ENCODE measurements around the gene RAD51. TPM values are rescaled to one million over a fixed set of nuclear protein-coding genes. Genes with fewer than 3 reads are reported as not detected.

RAD51 gene
- total and polyA plus RNA-seq, 9 of the 15 experiments (the other 6 are each of a cell fraction or from before 2014, with no cell fraction given): 16.0 to 63.8 (median 34.6) TPM

DNA sequence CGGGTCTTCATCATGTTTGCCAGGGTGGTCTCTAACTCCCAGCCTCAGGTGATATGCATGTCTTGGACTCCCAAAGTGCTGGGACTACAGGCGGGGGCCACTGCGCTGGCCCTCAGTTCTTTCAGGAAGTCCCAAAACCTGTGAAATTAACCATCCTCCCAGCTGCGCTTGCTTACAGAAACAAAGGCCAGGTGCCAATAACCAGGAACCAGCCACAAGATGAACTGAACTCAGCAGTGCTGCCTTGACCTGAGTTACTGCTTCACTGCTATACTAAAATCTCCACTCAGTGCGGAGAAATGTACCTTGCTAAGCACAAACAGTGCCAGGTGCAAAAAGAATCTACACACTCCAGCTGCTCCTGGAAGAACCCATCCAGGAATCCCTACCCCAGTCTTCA, 65.0 kb downstream of the RAD51 start:
- no peak for FAIRE-seq
- TF ChIP-seq ZNF140 (CRISPR knock-in tag; IDR thresholded peaks at IDR 0.05) (no peak), FOS (IDR thresholded peaks at IDR 0.05; ENCODE audit: extremely low read depth, insufficient read length) (no peak), FOXP1 (CRISPR knock-in tag; IDR thresholded peaks at IDR 0.05) (no peak), GABPA (tag; conservative IDR thresholded peaks at IDR 0.05; ENCODE audit: low read depth) (no peak), ZBTB33 (CRISPR knock-in tag; IDR thresholded peaks at IDR 0.05) (no peak), HDAC3 (IDR thresholded peaks at IDR 0.05; ENCODE audit: borderline replicate concordance, partially characterized antibody) (no peak), FUS (optimal IDR thresholded peaks at IDR 0.05; ENCODE audit: low read depth, low read length) (no peak), NR2C1 (IDR thresholded peaks at IDR 0.05) (no peak), NR2C1 (tag; IDR thresholded peaks at IDR 0.05) (no peak), ZNF23 (CRISPR knock-in tag; IDR thresholded peaks at IDR 0.05) (no peak), WHSC1 (IDR thresholded peaks at IDR 0.05; ENCODE audit: low read length) (no peak), ZNF79 (CRISPR knock-in tag; IDR thresholded peaks at IDR 0.05; ENCODE audit: low read depth) (no peak), KDM2B (CRISPR knock-in tag; IDR thresholded peaks at IDR 0.05) (no peak), CREB1 (IDR thresholded peaks at IDR 0.05) (no peak), CREB1 (CRISPR knock-in tag; IDR thresholded peaks at IDR 0.05) (no peak), PML (IDR thresholded peaks at IDR 0.05; ENCODE audit: low read length) (no peak), ZNF695 (CRISPR knock-in tag; IDR thresholded peaks at IDR 0.05) (no peak)
- TF ChIP-seq, protein P1, sequence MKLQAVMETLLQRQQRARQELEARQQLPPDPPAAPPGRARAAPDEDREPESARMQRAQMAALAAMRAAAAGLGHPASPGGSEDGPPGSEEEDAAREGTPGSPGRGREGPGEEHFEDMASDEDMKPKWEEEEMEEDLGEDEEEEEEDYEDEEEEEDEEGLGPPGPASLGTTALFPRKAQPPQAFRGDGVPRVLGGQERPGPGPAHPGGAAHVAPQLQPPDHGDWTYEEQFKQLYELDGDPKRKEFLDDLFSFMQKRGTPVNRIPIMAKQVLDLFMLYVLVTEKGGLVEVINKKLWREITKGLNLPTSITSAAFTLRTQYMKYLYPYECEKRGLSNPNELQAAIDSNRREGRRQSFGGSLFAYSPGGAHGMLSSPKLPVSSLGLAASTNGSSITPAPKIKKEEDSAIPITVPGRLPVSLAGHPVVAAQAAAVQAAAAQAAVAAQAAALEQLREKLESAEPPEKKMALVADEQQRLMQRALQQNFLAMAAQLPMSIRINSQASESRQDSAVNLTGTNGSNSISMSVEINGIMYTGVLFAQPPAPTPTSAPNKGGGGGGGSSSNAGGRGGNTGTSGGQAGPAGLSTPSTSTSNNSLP (IDR thresholded peaks at IDR 0.05; ENCODE audit: borderline replicate concordance, low read depth, low read length): no peak
- TF ChIP-seq, protein P2, sequence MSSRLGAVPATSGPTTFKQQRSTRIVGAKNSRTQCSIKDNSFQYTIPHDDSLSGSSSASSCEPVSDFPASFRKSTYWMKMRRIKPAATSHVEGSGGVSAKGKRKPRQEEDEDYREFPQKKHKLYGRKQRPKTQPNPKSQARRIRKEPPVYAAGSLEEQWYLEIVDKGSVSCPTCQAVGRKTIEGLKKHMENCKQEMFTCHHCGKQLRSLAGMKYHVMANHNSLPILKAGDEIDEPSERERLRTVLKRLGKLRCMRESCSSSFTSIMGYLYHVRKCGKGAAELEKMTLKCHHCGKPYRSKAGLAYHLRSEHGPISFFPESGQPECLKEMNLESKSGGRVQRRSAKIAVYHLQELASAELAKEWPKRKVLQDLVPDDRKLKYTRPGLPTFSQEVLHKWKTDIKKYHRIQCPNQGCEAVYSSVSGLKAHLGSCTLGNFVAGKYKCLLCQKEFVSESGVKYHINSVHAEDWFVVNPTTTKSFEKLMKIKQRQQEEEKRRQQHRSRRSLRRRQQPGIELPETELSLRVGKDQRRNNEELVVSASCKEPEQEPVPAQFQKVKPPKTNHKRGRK (tag; IDR thresholded peaks at IDR 0.05): no peak
- H3K9ac ChIP-seq (ENCODE audit: insufficient read depth in 1 of 2, low read depth in 2 of 2, low read length in 2 of 2): no peak overlapping the region
- WGBS (ENCODE audit: insufficient coverage, low coverage, missing lambda C conversion rate): 84% methylated on average over 5 of the region's 5 CpGs
- no peak for ATAC-seq
- H3K27ac ChIP-seq (ENCODE audit: extremely low read depth, low read depth, low read length): no peak overlapping the region
- H3K9me1 ChIP-seq (ENCODE audit: control insufficient read depth, insufficient read depth, low read length): no peaks in the 10 kb centered on the region
- no peak overlapping the region for H3K4me2 ChIP-seq (ENCODE audit: insufficient read depth, low read length)
- BruUV-seq (replicated peaks): no TSS peak
- in situ Hi-C loops (cut with MboI): no loop called here
- no peaks in the 10 kb centered on the region for H4K20me1 ChIP-seq (replicated peaks; ENCODE audit: control insufficient read depth, insufficient read depth, low read length)
- H3K79me2 ChIP-seq (ENCODE audit: control insufficient read depth, insufficient read depth, low read length): peaks cover 1% of the 10 kb centered on the region
- no peaks in the 10 kb centered on the region for H3K36me3 ChIP-seq (ENCODE audit: control insufficient read depth, insufficient read depth, low read length)
- 0 out of 2 replicates have a peak overlapping the region, but pooled peaks have one; percentile 23 for H2AFZ ChIP-seq (ENCODE audit: low read depth, low read length)
- DNase-seq (ENCODE audit: extremely low read depth in 1 of 4, low spot score in 3 of 4): no peak
- H3K4me1 ChIP-seq (replicated peaks in 1 of 2; ENCODE audit: control insufficient read depth in 2 of 2, insufficient read depth in 2 of 2, low read length in 2 of 2): peaks cover 26 to 48% of the 10 kb centered on the region in 2 experiments
- H3K27me3 ChIP-seq (ENCODE audit: control insufficient read depth in 2 of 2, insufficient read depth in 2 of 2, low read length in 2 of 2): no peaks in the 10 kb centered on the region
- H3K9me3 ChIP-seq (replicated peaks; ENCODE audit: control insufficient read depth, insufficient read depth, low read depth, low read length): no peaks in the 10 kb centered on the region
- CTCF ChIA-PET (ENCODE audit: low intra/inter-chr PET ratio): no interaction called here
- POLR2A ChIA-PET: interaction anchor here (0.6 to 0.9 kb wide), 3 partner anchors 11 to 34 kb away, joined by 3 to 5 read pairs (median 3); no protein-coding TSS in a partner anchor
- H3K4me3 ChIP-seq: no peak overlapping the region
- intact Hi-C loops (cut with micrococcal nuclease): loop anchor here (10.0 kb wide), 2 partner anchors 165 to 195 kb away; partner anchors contain the start of genes CCDC32, KNL1 and RPUSD2
